SHP77 treated with DMSO at 0.1 percent for 48 hours (cell line): Measurements from ENCODE around the gene CLBA1.
"Not testable (repeated sequence)": the region's sequence is repeated elsewhere in the genome, so short reads cannot be mapped to it uniquely, and the experiment has no call there.

Source experiments
- DNase-seq: peaks from one replicate; lab custom pipeline; 2025; lab: John Stamatoyannopoulos, UW

The CLBA1 gene

DNA sequence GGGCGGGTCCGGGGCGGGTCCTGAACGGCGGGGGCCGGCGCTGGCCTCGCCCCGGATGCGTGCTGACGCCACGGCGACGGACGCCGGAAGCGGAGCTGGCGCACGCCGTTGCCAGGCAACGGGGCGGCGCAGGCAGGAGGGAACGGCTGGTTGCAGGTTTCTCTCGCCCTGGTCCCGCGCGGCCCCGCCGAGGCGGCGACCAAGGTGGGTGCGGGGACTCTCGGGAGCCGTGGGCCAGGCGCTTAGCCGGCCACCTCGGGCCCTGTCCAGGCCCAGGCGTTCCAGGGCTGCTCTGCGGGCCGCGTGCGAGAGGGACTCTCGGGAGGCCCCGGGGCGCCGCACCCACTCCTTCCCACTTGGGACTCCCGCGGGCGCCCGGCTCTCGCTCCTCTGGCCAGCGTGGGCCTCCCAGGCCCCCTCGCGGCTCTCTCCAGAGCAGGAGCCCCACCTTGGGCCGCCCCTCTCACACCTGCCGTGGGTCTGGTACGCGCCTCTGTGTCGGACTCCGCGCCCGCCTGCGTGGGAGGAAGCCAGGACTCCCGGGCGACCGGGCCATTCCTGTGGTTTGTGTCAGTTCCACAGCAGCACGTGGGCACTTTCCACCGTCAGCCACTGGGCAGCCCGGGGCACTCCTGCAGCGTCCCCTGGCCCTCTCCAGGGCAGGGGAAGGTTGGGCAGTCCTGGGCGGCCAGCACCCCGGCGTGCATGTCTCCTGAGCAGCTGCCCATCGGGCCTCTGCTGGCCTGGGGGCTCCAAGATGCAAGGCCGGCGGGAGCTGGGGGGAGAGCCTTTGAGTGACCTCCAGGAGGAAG lies at the start of gene CLBA1:
TSS of gene CLBA1 (plus strand) at position 114 of the 812 bp plus-strand sequence. CDS start at position 758, 644 bp downstream.
- peak; percentile 67 for DNase-seq

DNA sequence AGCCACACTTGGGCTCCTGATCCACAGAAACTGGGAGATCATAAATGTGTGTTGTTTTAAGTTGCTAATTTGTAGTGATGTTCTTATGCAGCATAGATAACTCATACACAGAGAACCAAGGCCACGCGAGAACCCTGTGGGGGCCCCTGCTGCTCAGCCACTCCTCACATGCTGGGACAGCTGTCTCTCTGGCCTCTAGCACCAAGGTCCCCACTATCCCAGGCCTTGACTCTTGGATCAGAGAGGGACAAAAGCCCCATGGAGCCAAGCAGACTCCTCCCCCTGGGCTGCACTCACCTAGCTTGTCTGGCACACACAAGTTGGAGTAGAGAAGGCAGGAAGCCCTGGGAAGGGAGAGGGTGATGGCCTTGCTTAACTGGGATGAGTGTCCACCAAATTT lies 49.6 kb upstream of the CLBA1 start:
- DNase-seq = no peak

DNA sequence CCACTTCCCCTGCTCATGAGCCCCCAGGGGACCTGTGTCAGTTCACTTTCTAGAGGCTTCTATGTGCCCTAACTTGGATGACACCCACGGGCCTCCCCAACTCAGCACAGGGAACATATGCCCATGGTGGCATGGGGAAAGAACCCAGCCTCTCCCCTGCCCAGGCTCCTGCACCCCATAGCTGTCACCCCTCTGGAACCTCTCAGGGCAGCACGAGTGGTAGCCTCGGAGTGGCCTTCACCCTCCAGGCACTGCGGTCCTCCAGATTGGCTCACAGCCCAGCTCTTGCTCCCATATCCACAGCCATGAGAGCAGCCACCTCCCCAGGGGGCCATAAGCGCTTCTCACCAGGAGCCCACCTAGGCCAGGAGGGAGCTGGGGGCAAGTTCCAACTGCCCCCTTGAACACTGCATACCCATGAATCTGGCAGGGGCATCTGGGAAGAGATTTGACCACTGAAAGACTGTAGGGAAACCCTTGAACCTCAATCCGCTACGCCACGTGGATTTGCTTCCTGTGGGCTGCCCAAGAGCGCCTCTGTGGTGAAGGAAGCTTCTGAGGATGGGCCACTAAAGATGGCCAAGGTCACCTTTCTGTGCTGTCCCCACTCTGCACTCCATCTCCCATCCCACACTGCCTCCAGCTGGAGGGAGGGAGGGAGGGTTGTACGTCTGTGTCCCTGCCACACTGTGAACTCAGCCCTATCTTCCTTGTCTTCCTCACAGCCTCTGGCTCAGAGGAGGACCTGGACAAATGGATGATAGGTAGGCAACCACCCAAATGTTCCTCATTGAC lies 49.0 kb upstream of the CLBA1 start:
- DNase-seq = no peak

DNA sequence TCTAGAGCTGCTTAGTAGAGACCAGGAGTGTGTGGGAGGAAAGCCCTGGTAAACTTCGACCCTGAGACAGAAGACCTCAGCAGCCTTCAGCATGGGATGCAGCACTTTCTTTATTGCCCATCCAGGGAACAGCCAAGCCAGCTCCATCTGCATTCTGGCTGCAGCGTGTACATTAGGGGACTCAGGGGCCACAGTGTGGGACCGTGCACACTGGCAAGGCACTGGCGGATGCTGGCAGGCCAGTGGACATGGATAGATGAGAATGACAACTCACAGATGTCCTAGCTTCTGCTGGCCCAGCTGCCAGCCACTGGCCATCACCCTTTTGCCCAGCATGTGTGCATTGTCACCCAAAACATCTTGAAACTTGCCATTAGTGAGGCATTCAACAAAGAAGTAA lies 48.4 kb upstream of the CLBA1 start:
- DNase-seq = no peak

DNA sequence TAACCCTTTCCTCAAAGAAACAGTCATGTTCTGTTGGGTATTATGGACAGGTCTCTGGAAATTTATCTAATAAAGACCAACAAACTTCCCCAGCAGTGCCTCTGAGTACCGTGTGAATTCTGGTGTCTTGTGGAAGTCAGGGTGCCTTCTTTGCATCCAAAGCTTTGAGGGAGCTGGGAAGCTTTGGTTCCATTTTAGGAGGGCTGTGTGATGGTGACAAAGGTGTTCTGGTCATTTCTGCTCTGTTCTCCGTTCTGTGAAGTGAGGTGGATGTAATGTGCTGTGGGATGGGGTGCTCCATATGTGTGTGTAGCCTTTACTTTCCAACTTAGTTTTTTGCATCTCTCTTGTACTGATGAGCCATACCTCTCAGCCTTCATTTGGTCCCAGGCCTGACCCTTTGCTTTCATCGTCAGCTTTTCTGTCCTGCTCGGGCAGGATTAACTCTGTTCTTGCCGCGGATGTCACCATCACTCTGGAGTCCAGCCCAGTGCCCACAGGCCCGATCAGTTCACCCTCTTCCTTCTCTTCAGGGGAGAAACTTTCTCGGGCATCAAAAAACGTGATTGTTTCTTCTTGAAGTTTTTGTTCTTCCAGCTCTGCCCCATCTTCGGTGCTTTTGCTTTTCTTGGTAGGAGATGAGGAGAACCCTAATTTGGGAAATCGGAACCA lies 47.8 kb upstream of the CLBA1 start:
- no peak for DNase-seq

DNA sequence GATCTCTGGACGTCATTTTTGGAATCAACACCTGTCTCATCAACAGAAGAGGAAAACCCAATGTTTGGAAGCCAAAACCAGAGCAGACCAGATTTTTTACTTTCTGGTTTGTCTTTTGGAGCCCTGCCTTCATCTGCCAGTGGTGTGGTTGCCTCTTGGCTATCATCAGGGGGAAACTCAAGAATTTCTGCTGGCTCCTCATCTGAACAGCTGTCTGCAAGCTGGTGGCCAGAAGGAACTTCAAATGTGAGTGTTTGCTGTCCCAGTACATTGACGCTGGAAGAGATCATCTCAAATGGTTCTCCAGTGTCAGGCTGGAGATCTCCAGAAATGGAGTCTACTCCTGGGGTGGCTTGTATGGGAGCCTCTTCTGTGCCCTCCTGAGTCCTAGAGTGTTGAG lies 47.2 kb upstream of the CLBA1 start:
- DNase-seq = no peak

DNA sequence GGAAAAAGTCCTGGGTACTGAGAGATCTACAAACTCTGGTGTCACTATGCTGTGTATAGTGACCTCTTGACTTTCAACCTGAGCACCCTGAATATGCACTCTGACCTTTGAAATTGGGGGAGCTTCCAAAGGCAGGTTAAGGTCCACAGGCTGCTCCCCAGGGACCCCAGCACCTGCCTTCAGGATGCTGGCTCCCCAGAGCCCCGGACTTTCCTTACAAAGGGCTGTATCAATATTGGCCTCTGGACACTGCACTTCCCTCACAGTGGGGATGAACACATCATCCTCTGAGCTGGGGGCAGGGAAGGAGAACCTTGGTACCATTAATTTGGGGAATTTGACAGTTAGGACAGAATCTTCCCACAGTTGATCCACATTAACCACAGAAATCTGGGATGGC lies 46.6 kb upstream of the CLBA1 start:
- DNase-seq = no peak

DNA sequence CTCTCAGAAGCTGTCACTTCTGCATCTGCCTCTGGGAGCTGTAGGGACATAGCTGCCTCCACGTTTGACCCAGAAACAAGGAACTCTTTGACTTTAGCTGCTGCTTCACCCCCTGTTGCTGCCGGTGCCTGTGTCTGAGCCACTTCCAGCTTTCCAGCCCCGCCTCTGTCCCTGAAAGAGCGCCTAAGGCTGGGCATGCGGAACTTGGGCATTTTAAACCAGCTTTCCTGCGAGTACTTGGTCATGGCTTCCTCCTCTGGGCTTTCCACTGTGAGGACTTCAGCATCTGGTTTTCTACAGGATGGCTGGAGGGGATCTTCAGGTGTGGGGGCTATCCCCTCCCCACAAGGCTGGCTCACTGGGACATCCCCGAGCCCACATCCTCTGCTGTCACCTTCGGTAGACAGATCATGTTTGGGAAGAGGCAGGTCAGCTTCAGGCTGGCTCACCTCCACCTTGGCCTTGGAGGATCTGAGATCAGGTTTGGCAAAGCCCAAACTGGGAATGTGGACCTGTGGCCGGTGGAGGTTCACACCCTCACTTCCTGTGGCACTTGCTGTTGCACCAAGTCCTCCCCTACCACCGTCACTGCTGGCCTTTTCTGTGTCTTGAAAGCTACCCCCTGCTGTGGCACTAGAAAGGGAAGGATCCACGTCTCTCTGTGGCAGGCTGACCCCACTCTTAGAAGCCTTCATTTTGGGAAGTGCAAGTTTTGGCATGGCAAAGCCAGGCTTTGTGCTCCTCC lies 45.8 kb upstream of the CLBA1 start:
- no peak for DNase-seq

DNA sequence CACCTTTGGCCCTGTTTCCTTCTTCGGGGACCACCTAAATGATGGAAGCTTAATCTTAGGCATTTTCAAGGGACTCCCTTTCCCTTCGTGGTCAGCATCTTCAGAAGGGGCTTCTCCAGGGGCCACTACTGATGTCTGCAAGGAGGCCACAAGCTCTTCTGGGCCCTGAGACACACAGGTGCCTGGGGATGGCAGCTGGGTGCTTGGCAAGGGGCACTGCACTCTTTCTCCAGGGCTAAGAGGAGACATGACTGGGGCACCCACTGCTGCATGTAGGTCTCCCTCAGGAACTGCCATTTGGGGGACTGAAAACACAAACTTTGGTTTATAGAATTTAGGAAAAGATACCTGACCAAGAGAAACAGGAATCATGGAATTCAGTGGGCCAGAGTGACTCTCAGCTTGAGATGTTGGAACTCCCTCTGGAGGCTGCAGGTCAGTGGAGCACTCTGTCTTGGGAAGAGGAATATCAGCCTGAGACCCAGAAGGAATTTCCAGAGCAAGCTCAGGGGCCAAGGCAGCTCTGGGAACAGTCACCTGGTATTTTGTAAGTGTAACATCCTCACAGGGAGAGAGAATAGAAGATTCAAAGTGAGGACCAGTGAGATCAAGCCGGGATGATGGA lies 45.0 kb upstream of the CLBA1 start:
- DNase-seq = no peak

DNA sequence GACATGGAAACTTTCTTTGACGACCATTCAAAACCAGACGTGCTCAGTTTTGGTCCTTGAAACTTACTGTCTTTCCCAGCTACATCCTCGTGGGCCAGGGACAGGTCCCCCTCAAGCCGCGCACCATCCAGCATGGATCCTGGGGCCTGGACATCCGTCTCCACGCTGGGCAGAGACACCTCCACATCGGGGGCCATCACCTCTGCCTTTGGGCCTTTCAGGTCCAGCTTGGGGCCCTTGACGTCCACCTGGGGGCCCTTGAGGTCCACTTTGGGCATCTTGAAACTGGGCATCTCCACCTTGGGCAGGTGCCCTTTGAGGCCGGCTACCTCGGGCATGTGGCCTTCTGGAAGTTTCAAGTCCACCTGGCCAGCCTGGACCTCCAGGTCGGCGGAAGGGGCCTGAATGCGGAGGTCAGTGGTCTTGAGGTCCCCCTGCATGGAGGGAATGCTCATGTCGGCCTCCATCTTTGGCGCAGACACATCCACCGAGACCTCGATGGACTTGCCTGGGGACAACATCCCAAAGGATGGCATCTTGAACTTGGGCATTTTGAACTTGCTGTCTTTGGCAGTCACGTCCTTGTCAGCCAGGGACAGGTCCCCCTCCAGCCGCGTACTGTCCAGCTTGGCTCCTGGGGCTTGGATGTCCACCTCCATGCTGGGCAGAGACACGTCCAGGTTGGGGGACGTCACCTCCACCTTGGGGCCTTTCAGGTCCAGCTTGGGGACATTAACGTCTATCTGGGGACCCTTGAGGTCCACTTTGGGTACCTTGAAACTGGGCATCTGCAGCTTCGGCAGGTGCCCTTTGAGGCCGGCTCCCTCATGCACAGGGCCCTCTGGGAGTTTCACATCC lies 43.9 kb upstream of the CLBA1 start:
- no peak for DNase-seq

DNA sequence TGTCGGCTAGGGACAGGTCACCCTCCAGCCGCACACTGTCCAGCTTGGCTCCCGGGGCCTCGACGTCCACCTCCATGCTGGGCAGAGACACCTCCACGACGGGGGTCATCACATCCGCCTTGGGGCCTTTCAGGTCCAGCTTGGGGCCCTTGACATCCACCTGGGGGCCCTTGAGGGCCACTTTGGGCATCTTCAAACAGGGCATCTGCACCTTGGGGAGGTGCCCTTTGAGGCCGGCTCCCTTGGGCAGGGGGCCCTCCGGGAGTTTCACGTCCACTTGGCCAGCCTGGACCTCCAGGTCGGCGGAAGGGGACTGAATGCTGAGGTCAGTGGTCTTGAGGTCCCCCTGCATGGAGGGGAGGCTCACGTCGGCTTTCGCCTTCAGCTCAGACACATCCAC lies 43.0 kb upstream of the CLBA1 start:
- DNase-seq = no peak

DNA sequence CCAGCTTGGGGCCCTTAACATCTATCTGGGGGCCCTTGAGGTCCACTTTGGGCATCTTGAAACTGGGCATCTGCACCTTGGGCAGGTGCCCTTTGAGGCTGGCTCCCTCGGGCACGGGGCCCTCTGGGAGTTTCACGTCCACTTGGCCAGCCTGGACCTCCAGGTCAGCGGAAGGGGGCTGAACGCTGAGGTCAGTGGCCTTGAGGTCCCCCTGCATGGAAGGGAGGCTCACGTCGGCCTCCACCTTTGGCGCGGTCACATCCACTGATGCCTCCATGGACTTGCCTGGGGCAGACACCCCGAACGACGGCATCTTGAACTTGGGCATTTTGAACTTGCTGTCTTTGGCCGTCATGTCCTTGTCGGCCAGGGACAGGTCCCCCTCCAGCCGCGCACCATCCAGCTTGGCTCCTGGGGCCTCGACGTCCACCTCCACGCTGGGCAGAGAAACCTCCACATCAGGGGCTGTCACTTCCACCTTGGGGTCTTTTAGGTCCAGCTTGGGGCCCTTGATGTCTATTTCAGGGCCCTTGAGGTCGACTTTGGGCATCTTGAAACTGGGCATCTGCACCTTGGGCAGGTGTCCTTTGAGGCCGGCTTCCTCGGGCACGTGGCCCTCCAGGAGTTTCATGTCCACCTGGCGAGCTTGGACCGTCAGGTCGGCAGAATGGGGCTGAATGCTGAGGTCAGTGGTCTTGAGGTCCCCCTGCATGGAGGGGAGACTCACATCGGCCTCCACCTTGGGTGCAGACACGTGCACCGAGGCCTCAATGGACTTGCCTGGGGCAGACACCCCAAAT lies 42.2 kb upstream of the CLBA1 start:
- DNase-seq = not testable (repeated sequence)

DNA sequence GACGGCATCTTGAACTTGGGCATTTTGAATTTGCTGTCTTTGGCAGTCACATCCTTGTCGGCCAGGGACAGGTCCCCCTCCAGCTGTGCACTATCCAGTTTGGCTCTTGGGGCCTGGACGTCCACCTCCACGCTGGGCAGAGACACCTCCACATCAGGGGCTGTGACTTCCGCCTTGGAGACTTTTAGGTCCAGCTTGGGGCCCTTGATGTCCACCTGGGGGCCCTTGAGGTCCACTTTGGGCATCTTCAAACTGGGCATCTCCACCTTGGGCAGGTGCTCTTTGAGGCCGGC lies 41.6 kb upstream of the CLBA1 start:
- not testable (repeated sequence) for DNase-seq

DNA sequence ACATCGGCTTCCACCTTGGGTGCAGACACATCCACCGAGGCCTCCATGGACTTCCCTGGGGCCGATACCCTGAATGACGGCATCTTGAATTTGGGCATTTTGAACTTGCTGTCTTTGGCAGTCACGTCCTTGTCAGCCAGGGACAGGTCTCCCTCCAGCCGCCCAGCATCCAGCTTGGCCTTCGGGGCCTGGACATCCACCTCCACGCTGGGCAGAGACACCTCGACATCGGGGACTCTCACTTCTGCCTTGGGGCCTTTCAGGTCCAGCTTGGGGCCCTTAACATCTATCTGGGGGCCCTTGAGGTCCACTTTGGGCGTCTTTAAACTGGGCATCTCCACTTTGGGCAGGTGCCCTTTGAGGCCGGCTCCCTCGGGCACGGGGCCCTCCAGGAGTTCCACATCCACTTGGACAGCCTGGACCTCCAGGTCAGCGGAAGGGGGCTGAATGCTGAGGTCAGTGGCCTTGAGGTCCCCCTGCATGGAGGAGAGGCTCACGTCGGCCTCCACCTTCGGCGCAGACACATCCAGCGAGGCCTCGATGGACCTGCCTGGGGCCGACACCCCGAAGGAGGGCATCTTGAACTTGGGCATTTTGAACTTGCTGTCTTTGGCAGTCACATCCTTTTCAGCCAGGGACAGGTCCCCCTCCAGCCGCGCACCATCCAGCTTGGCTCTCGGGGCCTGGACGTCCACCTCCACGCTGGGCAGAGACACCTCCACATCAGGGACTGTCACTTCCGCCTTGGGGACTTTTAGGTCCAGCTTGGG lies 41.0 kb upstream of the CLBA1 start:
- DNase-seq = not testable (repeated sequence)

DNA sequence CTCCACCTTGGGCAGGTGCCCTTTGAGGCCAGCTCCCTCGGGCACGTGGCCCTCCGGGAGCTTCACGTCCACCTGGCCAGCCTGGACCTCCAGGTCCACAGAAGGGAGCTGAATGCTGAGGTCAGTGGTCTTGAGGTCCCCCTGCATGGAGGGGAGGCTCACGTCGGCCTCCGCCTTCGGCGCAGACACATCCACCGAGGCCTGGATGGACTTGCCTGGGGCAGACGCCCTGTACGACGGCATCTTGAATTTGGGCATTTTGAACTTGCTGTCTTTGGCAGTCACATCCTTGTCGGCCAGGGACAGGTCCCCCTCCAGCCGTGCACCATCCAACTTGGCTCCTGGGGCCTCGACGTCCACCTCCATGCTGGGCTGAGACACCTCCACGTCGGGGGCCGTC lies 40.3 kb upstream of the CLBA1 start:
- not testable (repeated sequence) for DNase-seq

DNA sequence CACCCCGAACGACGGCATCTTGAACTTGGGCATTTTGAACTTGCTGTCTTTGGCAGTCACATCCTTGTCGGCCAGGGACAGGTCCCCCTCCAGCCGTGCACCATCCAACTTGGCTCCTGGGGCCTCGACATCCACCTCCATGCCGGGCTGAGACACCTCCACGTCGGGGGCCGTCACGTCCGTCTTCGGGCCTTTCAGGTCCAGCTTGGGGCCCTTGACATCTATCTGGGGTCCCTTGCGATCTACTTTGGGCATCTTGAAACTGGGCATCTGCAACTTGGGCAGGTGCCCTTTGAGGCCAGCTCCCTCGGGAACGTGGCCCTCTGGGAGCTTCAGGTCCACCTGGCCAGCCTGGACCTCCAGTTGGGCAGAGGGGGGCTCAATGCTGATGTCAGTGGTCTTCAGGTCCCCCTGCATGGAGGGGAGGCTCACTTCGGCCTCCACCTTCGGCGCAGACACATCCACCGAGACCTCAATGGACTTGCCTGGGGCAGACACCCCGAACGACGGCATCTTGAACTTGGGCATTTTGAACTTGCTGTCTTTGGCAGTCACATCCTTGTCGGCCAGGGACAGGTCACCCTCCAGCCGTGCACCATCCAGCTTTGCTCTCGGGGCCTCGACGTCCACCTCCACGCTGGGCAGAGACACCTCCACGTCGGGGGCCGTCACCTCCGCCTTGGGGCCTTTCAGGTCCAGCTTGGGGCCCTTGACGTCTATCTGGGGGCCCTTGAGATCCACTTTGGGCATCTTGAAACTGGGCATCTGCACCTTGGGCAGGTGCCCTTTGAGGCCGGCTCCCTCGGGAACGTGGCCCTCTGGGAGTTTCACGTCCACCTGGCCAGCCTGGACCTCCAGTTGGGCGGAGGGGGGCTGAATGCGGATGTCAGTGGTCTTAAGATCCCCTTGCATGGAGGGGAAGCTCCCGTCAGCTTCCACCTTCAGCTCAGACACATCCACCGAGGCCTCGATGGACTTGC lies 39.3 kb upstream of the CLBA1 start:
- not testable (repeated sequence) for DNase-seq

DNA sequence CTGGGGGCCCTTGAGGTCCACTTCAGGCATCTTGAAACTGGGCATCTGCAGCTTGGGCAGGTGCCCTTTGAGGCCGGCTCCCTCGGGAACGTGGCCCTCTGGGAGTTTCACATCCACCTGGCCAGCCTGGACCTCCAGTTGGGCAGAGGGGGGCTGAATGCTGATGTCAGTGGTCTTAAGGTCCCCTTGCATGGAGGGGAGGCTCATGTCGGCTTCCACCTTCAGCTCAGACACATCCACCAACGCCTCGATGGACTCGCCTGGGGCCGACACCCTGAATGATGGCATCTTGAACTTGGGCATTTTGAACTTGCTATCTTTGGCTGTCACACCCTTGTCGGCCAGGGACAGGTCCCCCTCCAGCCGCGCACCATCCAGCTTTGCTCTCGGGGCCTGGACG lies 38.4 kb upstream of the CLBA1 start:
- not testable (repeated sequence) for DNase-seq
